ENCODE data around the gene SH2D6.

Gene SH2D6

DNA sequence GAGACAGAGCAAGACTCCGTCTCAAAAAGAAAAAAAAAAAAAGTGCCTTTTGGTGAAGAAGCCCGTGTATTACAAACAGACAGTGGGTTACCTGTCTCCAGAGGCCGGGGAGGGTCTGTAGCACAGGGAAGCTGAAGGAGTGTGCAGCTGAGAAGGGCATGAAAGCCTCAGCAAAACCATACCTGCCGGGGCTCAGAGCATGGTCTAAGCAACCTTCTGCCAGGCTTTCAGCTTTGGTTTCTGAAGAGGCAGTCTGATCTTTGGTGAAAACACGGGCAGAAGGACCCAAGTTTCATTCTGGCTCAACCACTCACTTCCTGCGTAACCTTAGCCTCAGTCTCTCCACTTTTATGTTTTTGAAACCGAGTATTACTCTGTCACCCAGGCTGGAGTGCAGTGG, 21.5 kb downstream of the SH2D6 start:
- DNase-seq (ENCODE audit: low spot score): no peak

DNA sequence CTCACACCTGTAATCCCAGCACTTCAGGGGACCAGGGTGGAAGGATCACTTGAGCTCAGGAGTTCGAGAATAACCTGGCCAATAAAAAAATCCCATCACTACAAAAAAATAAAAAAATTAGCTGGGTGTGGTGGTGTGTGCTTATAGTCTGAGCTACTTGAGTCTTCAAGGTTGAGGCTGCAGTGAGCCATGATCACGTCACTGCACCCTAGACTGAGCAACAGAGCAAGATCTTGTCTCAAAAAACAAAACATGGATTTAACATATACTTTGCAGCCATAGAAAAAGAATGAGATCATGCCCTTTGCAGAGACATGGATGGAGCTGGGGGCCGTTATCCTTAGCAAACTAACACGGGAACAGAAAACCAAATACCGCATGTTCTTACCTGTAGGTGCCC, 22.2 kb downstream of the SH2D6 start:
- no peak for DNase-seq (ENCODE audit: low spot score)

DNA sequence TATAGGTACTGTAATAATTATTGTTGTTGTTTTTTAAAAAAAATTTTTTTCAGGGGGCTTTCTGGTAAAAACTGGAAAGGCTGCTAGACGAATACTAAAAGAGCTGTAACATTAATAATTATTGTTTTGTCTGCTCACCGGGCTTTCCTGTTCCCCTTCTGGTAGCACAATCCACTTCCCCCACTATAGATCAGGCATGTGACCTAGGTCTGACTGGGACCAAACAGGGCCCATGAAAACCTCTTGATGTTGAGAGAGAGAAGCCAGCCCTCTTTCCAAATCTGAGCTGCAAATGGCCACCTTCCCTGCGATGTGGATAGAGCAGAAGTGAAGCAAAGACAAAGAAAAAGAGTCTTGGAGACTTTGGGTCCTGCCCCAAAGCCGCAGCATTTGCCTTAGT, 23.4 kb downstream of the SH2D6 start:
- no peak for DNase-seq (ENCODE audit: low spot score)

DNA sequence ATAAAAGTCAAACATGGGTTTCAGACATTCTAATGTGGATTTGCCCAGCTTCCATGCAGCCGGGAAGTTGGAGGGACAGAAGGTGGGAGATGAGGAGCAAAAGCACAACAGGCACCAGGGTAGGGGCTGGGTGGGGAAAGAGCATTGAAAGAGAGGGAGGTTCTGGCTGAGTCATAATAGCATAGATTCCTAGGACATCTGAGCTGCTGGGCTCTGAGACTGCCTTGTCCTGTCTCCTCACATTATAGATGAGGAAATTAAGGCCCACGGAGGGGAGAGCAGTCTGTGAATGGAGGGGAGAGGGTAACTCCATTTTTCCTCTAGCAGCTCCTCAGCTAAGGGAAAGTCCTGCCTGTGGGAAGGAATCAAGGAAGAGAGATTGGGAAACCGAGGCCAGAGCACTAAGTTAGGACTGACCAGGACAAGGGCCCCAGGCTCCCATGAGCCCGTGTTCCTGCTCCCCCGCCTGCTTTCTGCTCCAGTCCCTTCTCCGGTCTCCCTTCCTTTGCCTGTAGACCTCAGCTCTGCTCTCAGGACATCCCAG, 26.2 kb downstream of the SH2D6 start:
- no peak for DNase-seq (ENCODE audit: low spot score)

DNA sequence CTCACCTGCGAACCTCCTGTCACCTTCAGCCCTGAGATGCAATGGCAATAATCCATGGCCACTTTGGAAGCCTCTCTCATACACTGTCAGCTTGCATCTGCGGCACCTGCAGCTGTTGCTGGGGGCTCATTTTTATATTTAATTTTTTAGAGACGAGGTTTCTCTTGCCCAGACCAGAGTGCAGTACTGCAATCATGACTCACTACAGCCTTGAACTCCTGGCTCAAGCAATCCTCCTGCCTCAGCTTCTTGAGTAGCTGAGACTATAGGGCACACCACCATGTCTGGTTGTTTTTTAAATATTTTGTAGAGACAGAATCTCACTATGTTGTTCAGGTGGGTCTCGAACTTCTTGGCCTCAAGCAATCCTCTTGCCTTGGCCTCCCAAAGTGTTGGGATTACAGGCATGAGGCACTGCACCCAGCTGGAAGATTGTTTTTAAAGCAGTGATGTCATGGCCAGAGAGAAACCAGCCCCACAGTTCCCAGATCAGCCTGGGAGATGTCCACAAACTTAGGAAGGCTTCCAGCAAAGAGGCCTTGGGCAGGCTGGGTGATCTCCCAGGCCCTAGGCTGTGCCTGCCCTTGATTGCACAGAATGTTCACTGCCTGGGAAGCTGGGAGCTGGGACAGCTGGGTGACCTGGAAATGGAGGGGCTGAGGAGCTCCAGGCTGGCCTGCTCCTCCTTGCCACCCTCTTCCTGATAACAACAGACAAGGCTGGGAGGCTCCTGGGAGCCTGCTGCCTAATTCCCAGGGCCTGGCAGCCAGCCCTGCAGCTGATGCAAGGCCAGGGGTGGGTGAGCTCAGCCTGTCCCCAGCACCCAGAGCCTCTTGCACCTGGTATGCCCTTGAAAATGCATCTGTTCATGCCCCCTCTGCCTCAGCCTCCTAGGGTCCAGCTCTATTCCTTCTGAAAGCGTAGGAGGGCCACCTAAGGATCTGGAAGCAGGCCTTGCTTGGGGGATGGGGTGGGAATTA, 27.1 kb downstream of the SH2D6 start:
- no peak for DNase-seq (ENCODE audit: low spot score)

DNA sequence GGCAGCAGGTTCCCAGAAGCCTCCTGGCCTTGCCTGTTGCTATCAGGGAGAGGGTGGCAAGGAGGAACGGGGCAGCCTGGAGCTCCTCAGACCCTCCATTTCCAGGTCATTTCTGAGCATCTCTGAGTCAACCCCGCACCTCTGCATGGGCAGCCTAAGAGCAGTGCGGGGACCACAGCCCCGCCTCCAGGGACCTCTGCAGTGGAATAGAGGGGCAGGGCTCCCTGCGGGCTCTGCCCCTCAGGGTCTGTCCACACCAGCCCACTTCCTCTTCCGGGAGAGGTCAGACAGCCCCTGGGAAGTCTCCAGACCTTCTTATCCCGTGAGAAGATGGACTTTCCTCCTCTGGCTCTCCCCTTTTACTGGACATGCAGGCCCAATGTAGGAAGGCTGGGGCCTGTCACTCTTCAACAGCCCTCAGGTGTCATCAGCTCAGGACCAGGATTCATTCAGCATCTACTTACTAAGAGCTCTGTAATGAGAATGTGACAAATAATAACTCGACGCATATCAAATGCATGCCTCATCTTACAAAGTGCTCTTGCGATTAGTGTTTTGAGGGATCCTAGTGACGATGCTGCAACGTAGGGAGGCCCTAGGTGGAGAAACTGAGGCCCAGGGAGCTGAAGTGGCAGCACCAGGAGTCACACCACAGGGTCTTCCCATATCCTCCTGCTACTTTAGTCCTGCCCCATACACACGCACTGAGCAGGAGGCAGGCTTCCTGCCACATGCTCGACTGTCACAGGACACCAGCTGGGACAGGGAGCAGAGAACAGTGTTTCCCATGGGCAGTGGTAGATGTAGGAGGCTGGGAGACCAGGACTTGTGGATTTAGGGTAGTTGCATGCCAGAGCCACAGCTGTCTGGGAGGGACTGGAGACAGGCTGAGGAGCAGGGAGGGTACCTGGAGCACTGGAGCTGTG, 28.0 kb downstream of the SH2D6 start:
- no peak for DNase-seq (ENCODE audit: low spot score)

DNA sequence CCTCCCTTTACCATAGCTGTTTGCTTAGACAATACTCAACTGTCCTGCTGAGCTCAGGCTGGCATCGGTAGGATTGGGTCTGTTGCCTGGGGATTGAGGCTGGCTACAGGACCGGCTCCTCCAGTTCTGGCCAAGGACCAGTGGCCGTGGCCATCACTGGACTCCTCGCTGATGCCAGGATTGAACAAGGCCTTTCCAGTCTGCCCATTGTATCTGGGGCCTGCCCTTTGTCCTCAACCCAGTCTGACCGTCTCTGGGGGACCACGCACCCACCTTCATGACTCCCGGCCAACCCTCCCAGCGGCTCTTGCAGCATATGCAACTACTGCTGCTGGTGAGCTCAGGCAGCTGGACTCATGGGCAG, 28.7 kb downstream of the SH2D6 start:
- DNase-seq (ENCODE audit: low spot score): no peak

DNA sequence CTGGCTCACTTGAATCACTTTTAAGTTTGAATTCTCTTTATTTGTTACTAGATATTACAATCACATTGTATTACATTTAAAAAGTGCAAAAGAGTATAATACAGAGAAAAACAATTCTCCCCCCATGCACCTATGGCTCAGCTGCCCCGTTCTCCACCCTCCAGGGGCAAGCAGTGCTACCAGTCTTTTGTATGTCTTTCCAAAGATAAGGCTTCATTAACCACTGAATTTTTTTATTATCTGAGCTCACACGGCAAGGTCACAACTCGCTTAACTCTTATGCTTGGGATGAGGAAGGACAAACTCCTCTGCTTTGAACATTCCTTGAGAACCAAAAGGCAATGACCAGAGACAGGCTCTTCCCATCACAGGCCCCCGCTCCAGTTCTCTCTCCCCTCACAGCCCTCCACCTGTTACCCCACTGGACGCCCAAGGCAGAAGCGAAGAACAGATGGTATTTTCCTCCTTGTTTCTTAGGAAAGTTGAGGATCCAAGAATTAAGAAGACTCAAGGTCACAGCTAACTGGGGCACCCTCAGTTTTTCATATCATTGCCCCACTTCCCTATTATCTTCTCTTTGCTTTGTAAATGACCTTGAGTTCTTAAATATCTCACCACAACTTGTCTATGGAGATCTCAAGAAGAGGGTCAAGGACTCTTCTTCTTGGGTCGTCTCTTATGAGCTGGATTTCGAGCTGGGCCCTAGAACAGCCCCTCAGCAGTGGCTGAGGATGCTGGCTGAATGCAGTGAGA, 30.1 kb downstream of the SH2D6 start:
- no peak for DNase-seq (ENCODE audit: low spot score)

DNA sequence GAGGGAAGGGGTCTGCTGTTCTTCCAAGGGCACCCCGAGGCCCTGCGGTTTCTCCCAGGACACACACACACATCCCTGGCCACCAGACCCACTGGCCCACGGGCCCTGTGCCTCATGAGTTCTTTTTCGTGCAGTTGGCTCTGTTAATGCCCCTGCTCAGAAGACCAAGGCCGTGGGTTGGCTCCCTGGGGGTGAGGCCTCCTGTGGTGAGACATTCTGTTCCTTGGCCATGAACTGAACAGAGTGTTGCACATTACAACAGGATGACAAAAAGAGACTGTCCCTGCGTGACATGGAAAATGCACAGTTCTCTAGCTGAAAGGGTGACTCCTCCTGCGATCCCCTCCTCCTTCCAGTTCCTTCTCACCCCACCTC, 30.7 kb downstream of the SH2D6 start:
- no peak for DNase-seq (ENCODE audit: low spot score)

DNA sequence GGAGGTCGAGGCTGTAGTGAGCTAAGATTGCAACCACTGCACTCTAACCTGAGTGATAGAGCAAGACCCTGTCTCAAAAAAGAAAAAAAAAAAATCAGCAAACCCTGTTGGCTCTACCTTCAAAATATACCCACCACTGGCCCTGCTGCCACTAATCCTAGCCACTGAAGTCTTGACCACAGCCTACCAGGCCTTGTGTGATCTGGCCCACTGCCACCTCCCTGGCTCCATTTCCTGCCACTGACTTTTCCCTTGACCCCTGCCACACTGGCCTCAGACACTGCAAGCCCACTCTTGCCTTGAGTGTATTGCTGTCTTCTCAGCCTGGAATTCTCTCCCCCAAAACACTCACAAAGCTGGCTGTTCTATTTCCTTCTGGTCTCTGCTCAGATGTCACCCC, 33.7 kb downstream of the SH2D6 start:
- DNase-seq (ENCODE audit: low spot score): no peak

DNA sequence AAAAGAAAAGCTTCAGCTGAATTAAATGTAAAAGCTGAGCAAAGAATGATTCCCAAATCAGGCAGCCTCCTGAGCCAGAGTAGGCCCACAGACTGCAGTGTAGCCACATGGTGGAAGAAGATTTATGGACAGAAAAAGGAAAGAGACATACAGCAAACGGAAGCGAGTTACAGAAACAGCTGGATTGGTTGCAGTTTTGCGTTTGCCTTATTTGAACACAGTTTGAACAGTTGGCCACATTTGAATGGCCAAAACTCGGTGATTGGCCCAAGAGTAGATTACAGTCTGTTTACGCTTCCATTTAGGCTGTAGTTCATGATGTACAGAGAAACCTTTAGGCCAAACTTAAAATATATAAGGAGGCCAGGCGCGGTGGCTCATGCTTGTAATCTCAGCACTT, 35.1 kb downstream of the SH2D6 start:
- no peak for DNase-seq (ENCODE audit: low spot score)

DNA sequence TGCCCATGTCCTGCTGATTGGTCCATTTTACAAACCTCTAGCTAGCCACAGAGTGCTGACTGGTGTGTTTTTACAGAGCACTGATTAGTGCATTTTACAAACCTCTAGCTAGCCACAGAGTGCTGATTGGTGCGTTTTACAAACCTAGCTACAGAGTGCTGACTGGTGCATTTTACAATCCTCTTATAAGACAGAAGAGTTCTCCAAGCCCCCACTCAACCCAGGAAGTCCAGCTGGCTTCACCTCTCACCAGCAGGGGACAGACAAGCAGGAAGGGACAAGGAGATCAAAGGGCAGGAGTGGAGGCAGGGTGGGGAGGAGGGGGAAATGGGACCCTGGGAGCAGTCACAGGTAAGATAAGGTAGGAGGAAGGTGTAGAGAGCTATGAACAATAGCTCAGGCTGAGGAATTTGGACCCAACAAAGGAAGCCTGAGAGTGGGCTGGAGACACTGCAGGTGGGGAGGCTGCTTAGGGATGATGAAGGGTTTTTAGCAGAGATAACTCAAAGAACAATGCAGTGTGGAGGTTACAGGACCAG, 37.1 kb downstream of the SH2D6 start:
- DNase-seq (ENCODE audit: low spot score): no peak

DNA sequence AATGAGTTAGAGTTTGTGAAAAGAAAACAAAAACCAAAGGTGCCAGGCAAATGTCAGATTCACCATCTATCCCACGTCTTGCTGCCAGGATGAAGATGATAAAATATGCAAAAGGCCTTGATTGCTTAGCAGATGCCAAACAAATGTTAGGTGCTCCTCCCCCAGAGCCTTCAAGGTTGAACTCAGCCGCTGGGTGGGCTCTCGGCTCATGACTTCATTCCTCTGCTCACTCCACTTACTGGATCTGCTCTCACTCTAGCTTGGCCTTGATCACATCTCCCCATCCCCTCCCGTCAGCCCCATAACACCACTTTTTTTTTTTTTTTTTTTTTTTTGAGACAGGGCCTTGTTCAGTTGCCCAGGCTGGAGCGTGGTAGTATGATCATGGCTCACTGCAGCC, 38.5 kb downstream of the SH2D6 start:
- no peak for DNase-seq (ENCODE audit: low spot score)

DNA sequence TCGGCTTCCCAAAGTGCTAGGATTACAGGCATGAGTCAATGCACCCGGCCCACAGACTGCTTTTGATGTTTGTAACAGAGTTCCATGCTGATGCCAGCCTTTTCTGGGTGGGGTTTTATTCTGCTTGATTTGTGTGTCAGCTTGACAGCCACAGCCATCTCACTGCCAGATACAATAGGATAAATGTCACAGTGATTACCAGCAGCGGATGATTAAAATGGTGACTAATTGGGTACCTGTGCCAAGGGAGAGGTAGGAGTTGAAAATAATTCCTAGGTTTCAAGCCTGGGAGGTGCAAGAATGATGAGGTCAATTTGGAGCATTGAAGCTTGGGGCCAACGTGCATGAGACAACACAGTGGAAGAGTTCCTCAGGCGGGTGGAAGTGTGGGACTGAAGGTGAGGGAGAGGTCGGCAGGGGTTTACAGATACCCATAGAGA, 39.4 kb downstream of the SH2D6 start:
- no peak for DNase-seq (ENCODE audit: low spot score)

DNA sequence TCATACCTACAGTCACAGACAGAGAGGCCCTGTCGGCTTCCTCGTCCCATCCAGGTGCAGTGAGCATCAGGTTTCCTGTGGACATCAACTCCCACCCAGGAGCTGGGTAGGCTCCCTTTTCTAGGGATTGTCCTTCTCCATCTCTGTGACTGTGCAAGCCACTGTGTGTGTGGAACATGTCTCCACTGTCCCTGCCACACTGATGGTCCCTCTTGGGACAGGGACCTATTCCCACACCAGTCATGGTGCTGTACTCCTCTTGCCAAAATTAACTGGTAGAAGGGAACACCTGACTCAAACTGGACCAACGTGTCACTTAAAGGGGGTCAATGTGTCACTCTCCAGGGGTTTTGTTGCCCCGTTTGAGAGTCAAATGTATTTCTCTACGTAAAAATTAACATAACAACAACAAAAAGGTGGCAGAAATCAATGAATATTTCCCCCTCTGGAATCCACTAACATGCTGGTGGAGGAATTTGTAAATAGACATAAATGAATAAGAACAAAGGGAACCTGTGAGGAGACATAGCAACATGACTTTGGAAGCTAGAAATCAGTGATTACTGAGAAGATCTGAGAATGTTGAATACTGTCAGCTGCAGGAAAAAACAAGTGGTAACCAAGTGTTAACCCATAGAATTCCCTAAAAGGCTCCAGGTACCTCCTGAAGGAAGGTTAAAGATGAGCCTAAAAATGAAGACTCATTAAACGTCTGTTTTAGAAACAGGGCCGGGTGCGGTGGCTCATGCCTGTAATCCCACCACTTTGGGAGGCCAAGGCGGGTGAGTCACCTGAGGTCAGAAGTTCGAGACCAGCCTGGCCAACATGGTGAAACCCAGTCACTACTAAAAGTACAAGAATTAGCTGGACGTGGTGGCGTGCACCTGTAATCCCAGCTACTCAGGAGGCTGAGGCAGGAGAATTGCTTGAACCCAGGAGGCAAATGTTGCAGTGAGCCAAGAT, 40.4 kb downstream of the SH2D6 start:
- DNase-seq (ENCODE audit: low spot score): no peak

DNA sequence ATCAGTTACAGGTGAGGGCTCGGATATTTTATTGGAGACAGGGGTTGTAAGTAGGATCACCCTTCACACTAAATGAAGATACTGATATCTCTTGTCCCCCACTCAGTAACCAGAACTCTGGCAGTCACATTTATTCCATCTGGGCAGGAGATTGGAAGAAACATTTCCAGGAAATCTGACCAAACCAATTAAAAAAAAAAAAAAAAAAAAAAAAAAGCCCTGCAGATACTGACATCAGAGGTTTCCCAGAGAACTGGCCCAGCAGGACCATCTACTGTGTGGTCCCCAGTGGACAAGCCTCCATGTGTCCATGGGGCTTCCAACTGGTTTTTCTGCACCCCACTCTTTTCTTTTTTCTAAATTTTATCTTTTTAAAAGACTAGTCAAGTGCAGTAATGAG, 41.3 kb downstream of the SH2D6 start:
- no peak for DNase-seq (ENCODE audit: low spot score)

DNA sequence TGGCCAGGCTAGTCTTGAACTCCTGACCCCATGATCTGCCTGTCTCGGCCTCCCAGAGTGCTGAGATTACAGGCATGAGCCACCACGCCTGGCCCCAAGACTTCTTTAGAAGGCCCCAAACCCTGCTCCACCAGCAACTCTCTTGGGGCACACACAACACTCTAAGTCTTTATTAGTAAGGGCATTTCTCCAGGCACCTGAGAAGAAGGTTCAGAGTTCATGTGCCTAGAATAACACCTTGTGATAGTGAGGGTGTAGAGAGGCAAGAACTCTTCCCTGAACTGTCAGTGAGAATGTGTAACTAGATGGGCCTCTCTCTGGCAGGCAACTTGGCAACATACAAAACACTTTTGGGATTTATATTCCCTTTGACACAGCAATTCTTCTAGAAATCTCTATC, 43.8 kb downstream of the SH2D6 start:
- DNase-seq (ENCODE audit: low spot score): no peak

DNA sequence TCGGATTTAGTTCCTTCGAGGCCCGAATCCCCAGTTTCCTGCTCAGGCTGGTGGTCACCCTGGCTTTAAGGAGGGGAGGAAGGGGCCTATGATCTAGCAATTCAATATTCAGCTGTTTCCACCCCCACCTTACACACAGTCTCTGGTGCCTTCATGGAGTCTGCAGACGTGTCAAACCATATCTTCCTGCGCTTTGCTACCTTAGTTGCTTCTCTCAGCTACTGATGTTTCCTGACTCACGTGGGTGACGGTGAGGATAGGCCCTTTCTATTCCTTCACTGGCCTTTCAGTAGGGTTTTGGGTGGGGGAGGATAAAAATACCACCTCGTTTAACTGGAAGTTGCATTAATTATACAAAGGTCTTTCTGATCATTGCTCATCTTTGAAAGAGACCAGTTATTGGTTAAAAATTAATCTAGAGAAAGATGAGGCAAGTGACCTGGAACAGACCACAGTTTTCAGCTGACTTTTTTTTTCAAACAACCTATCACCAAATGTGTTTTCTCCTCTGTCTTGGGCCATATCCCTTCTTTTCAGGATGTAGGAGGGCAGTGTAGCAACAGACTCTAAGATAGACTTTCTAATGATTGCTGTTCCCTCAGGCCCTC, 49.7 kb downstream of the SH2D6 start:
- DNase-seq (ENCODE audit: low spot score): no peak

DNA sequence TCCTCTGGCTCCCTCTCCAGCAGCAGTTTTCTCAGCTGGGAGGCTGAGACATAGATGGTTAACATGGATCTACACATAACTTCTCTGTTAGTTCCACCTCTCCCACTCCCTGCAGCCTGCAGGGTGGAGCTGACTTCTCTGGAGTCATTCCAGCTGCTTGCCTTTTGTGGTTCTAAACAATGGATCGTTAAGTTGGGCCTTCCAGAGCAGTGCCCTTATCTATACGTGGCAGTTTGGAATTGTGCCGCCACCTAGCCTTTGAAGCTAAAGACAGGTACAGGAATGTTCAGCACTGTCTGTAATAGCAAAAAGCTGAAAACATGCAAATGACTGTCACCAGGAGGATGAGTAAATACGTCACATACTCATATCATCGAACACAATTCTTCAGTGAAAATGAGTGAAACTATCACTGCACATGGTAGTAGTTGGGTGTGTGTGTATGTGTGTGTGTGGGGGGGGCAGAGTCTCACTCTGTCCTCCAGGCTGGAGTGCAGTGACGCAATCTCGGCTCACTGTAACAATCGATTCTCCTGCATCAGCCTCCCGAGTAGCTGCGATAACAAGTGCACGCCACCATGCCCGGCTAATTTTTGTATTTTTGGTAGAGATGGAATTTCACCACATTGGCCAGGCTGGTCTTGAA, 50.3 kb downstream of the SH2D6 start:
- DNase-seq (ENCODE audit: low spot score): no peak

Measured in globus pallidus (tissue), 1 donor.